ENCODE data around the gene MS4A6E.
"Not testable (repeated sequence)": the region's sequence is repeated elsewhere in the genome, so short reads cannot be mapped to it uniquely, and the experiment has no call there.

Gene MS4A6E

DNA sequence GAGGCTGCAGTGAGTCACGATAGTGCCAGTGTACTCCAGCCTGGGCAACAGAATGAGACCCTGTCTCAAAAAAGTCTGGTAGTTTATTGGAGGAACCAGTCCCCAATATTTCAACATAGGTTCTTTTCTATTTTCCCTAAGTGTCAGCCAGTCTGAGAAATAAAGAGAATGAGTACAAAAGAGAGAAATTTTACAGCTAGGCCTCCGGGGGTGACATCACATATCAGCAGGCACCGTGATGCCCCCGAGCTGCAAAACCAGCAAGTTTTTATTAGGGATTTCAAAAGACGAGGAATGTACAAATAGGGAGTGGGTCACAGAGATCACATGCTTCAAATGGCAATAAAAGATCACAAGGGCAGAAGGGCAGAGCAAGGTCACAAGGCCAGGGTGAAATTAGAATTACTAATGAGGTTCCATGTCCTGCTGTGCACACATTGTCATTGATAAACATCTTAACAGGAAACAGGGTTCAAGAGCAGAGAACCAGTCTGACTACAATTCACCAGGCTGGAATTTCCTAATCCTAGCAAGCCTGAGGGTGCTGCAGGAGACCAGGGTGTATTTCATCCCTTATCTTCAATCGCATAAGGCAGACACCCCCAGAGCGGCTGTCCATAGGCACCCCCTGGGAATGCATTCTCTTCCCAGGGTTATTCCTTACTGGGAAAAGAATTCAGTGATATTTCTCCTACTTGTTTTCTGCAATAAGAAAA lies 41.5 kb upstream of the MS4A6E start:
- H3K4me1 ChIP-seq (ENCODE audit: control insufficient read depth, insufficient read depth, low read depth, low read length); H3K27me3 ChIP-seq (ENCODE audit: control insufficient read depth in 1 of 2, insufficient read depth in 1 of 2, low read length in 2 of 2); H3K79me1 ChIP-seq (replicated peaks; ENCODE audit: low read length, poor library complexity, severe bottlenecking); H3K14ac ChIP-seq (ENCODE audit: low read length in 2 of 2); H3K9me3 ChIP-seq (ENCODE audit: control insufficient read depth, low read length); H3K4me2 ChIP-seq (ENCODE audit: low read length, poor library complexity, severe bottlenecking); H4K8ac ChIP-seq (ENCODE audit: low read length); H3K9ac ChIP-seq (ENCODE audit: low read length); H3K36me3 ChIP-seq (ENCODE audit: control insufficient read depth in 1 of 2, insufficient read depth in 2 of 2, low read depth in 1 of 2, low read length in 2 of 2); H2AK5ac ChIP-seq (ENCODE audit: low read length, severe bottlenecking); H2BK12ac ChIP-seq (ENCODE audit: low read length in 2 of 2); H4K91ac ChIP-seq (ENCODE audit: low read length); H3K4ac ChIP-seq (ENCODE audit: low read depth in 1 of 2, low read length in 2 of 2); H2BK15ac ChIP-seq (ENCODE audit: low read depth, poor library complexity, severe bottlenecking); H2BK120ac ChIP-seq (ENCODE audit: low read depth, low read length); H3K18ac ChIP-seq (ENCODE audit: low read depth in 1 of 2, low read length in 2 of 2); H2BK5ac ChIP-seq (ENCODE audit: low read depth, low read length, poor library complexity, severe bottlenecking); DNase-seq; H3K27ac ChIP-seq (ENCODE audit: low read length, poor library complexity, severe bottlenecking); H2AFZ ChIP-seq (ENCODE audit: low read depth, low read length); H3K23ac ChIP-seq (ENCODE audit: low read length in 2 of 2); H3K4me3 ChIP-seq (ENCODE audit: insufficient read depth in 1 of 2, low read depth in 1 of 2, low read length in 2 of 2): not testable (repeated sequence)
- 28% methylated on average over 7 of the region's 7 CpGs for WGBS

- DNase-seq: no peak
- Histone ChIP-seq H3K27ac (ENCODE audit: low read length, poor library complexity, severe bottlenecking) (no peak overlapping the region), H2BK12ac (ENCODE audit: low read length in 2 of 2) (no peak overlapping the region), H2AFZ (ENCODE audit: low read depth, low read length) (no peak overlapping the region), H3K4me2 (ENCODE audit: low read length, poor library complexity, severe bottlenecking) (no peak overlapping the region), H4K8ac (ENCODE audit: low read length) (no peak overlapping the region), H2BK15ac (ENCODE audit: low read depth, poor library complexity, severe bottlenecking) (no peak overlapping the region), H2BK5ac (ENCODE audit: low read depth, low read length, poor library complexity, severe bottlenecking) (no peak overlapping the region), H3K9ac (ENCODE audit: low read length) (no peak overlapping the region), H3K27me3 (ENCODE audit: control insufficient read depth in 1 of 2, insufficient read depth in 1 of 2, low read length in 2 of 2) (no peaks in the 10 kb centered on the region), H3K14ac (ENCODE audit: low read length in 2 of 2) (no peak overlapping the region), H3K79me1 (replicated peaks; ENCODE audit: low read length, poor library complexity, severe bottlenecking) (no peaks in the 10 kb centered on the region), H3K23ac (ENCODE audit: low read length in 2 of 2) (no peak overlapping the region), H3K4me1 (ENCODE audit: control insufficient read depth, insufficient read depth, low read depth, low read length) (no peaks in the 10 kb centered on the region), H2BK120ac (ENCODE audit: low read depth, low read length) (no peak overlapping the region), H4K91ac (ENCODE audit: low read length) (no peak overlapping the region), H3K36me3 (ENCODE audit: control insufficient read depth in 1 of 2, insufficient read depth in 2 of 2, low read depth in 1 of 2, low read length in 2 of 2) (no peaks in the 10 kb centered on the region), H2AK5ac (ENCODE audit: low read length, severe bottlenecking) (no peak overlapping the region), H3K4ac (ENCODE audit: low read depth in 1 of 2, low read length in 2 of 2) (no peak overlapping the region), H3K18ac (ENCODE audit: low read depth in 1 of 2, low read length in 2 of 2) (no peak overlapping the region), H3K4me3 (ENCODE audit: insufficient read depth in 1 of 2, low read depth in 1 of 2, low read length in 2 of 2) (no peak overlapping the region), H3K9me3 (ENCODE audit: control insufficient read depth, low read length) (peaks cover 8% of the 10 kb centered on the region)
- WGBS: 94% methylated on average over 1 of the region's 1 CpG
Observed at GRCh38 chr11:60288531-60288930, 38.5 kb upstream of the MS4A6E start.

DNA sequence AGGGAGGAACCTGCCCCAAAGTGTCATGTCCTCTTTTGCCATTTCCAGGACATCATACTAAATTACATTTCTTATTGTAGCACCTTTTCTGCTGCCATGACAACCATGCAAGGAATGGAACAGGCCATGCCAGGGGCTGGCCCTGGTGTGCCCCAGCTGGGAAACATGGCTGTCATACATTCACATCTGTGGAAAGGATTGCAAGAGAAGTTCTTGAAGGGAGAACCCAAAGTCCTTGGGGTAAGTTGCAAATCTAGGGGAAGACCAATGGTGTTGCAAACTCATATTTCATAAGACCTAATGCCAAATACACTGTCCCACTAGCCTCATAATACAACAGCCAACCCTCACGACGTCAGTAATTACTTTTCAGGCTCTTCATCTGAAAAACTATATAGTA lies 34.9 kb upstream of the MS4A6E start:
- Histone ChIP-seq H3K79me1 (replicated peaks; ENCODE audit: low read length, poor library complexity, severe bottlenecking) (no peaks in the 10 kb centered on the region), H3K23ac (ENCODE audit: low read length in 2 of 2) (no peak overlapping the region), H2BK15ac (ENCODE audit: low read depth, poor library complexity, severe bottlenecking) (no peak overlapping the region), H2BK12ac (ENCODE audit: low read length in 2 of 2) (no peak overlapping the region), H3K9ac (ENCODE audit: low read length) (no peak overlapping the region), H4K8ac (ENCODE audit: low read length) (no peak overlapping the region), H3K36me3 (ENCODE audit: control insufficient read depth in 1 of 2, insufficient read depth in 2 of 2, low read depth in 1 of 2, low read length in 2 of 2) (no peaks in the 10 kb centered on the region), H3K27me3 (ENCODE audit: control insufficient read depth in 1 of 2, insufficient read depth in 1 of 2, low read length in 2 of 2) (no peaks in the 10 kb centered on the region), H2AFZ (ENCODE audit: low read depth, low read length) (no peak overlapping the region), H2BK120ac (ENCODE audit: low read depth, low read length) (no peak overlapping the region), H3K14ac (ENCODE audit: low read length in 2 of 2) (no peak overlapping the region), H3K4me1 (ENCODE audit: control insufficient read depth, insufficient read depth, low read depth, low read length) (no peaks in the 10 kb centered on the region), H2AK5ac (ENCODE audit: low read length, severe bottlenecking) (no peak overlapping the region), H3K4me3 (ENCODE audit: insufficient read depth in 1 of 2, low read depth in 1 of 2, low read length in 2 of 2) (no peak overlapping the region), H3K27ac (ENCODE audit: low read length, poor library complexity, severe bottlenecking) (no peak overlapping the region), H3K4ac (ENCODE audit: low read depth in 1 of 2, low read length in 2 of 2) (no peak overlapping the region), H2BK5ac (ENCODE audit: low read depth, low read length, poor library complexity, severe bottlenecking) (no peak overlapping the region), H3K9me3 (ENCODE audit: control insufficient read depth, low read length) (peaks cover 8% of the 10 kb centered on the region), H4K91ac (ENCODE audit: low read length) (no peak overlapping the region), H3K4me2 (ENCODE audit: low read length, poor library complexity, severe bottlenecking) (no peak overlapping the region), H3K18ac (ENCODE audit: low read depth in 1 of 2, low read length in 2 of 2) (no peak overlapping the region)
- 83% methylated on average over 1 of the region's 2 CpGs for WGBS
- DNase-seq: no peak

DNA sequence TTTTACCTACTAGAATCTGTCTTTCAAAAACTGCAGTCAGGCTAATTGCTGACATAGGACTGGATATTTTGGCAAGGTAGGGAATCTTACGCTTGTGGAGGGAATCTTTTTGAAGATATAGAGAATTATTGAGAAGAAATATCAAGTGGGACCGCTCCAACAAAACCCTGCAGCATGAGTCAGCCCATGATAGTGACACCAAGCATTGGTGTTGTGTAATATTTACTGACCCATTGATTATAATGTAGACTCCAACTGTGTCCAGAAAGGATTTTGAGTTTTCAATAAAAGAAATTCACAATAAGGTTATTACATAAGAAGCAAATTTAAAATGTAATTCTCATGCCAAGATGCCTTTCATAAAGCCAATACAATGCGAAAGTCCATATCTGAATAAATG lies 25.9 kb upstream of the MS4A6E start:
- H3K9ac ChIP-seq (ENCODE audit: low read length): no peak overlapping the region
- no peak overlapping the region for H3K18ac ChIP-seq (ENCODE audit: low read depth in 1 of 2, low read length in 2 of 2)
- H3K4me2 ChIP-seq (ENCODE audit: low read length, poor library complexity, severe bottlenecking): no peak overlapping the region
- H3K9me3 ChIP-seq (ENCODE audit: control insufficient read depth, low read length): no peaks in the 10 kb centered on the region
- H3K79me1 ChIP-seq (replicated peaks; ENCODE audit: low read length, poor library complexity, severe bottlenecking): no peaks in the 10 kb centered on the region
- no peak overlapping the region for H2AFZ ChIP-seq (ENCODE audit: low read depth, low read length)
- H3K27me3 ChIP-seq (ENCODE audit: control insufficient read depth in 1 of 2, insufficient read depth in 1 of 2, low read length in 2 of 2): no peaks in the 10 kb centered on the region
- WGBS: 91% methylated on average over 1 of the region's 3 CpGs
- H2BK5ac ChIP-seq (ENCODE audit: low read depth, low read length, poor library complexity, severe bottlenecking): no peak overlapping the region
- H3K23ac ChIP-seq (ENCODE audit: low read length in 2 of 2): no peak overlapping the region
- H2BK120ac ChIP-seq (ENCODE audit: low read depth, low read length): no peak overlapping the region
- H3K27ac ChIP-seq (ENCODE audit: low read length, poor library complexity, severe bottlenecking): no peak overlapping the region
- no peak overlapping the region for H4K91ac ChIP-seq (ENCODE audit: low read length)
- H2BK12ac ChIP-seq (ENCODE audit: low read length in 2 of 2): no peak overlapping the region
- H2BK15ac ChIP-seq (ENCODE audit: low read depth, poor library complexity, severe bottlenecking): no peak overlapping the region
- H3K4me3 ChIP-seq (ENCODE audit: insufficient read depth in 1 of 2, low read depth in 1 of 2, low read length in 2 of 2): no peak overlapping the region
- peaks cover under 1% of the 10 kb centered on the region for H3K4me1 ChIP-seq (ENCODE audit: control insufficient read depth, insufficient read depth, low read depth, low read length)
- H3K4ac ChIP-seq (ENCODE audit: low read depth in 1 of 2, low read length in 2 of 2): no peak overlapping the region
- H3K14ac ChIP-seq (ENCODE audit: low read length in 2 of 2): no peak overlapping the region
- H3K36me3 ChIP-seq (ENCODE audit: control insufficient read depth in 1 of 2, insufficient read depth in 2 of 2, low read depth in 1 of 2, low read length in 2 of 2): no peaks in the 10 kb centered on the region
- no peak overlapping the region for H2AK5ac ChIP-seq (ENCODE audit: low read length, severe bottlenecking)
- H4K8ac ChIP-seq (ENCODE audit: low read length): no peak overlapping the region
- peak; percentile 29 for DNase-seq
